HL-60/S4 treated with phorbol 12-myristate 13-acetate at 8.2 ng/mL for 4 days and 3 days (cell line): Measurements from ENCODE around the gene EPB41L2.

Source experiments
- in situ Hi-C: fragments of 300-500 bp; cut with MboI; formaldehyde crosslinking; loops from 2 replicates; pipeline ENCODE4 v1.15.0; 2022; ENCODE audit warnings: low sequenced_read_pairs

Gene EPB41L2

GRCh38 chr6:131062241-131063027 lies 611 bp downstream of the EPB41L2 start:
- in situ Hi-C loops, result no loop called here

- in situ Hi-C loops, result no loop called here
Observed at GRCh38 chr6:131061751-131062119, 1.3 kb downstream of the EPB41L2 start.

- in situ Hi-C loops, result no loop called here
Observed at GRCh38 chr6:131061041-131061750, 1.8 kb downstream of the EPB41L2 start.

- in situ Hi-C loops, result no loop called here
Observed at GRCh38 chr6:131060311-131060710, 2.7 kb downstream of the EPB41L2 start.

GRCh38 chr6:131059486-131059885 lies 3.6 kb downstream of the EPB41L2 start:
- in situ Hi-C loops, result no loop called here

- in situ Hi-C loops, result no loop called here
Observed at GRCh38 chr6:131058236-131058635, 4.8 kb downstream of the EPB41L2 start.

- in situ Hi-C loops, result no loop called here
Observed at GRCh38 chr6:131054392-131055250, 8.4 kb downstream of the EPB41L2 start.

- in situ Hi-C loops, result no loop called here
Observed at GRCh38 chr6:131053546-131054240, 9.4 kb downstream of the EPB41L2 start.

GRCh38 chr6:131052181-131052580 lies 10.9 kb downstream of the EPB41L2 start:
- in situ Hi-C loops, result no loop called here

- in situ Hi-C loops, result no loop called here
Observed at GRCh38 chr6:131051341-131051740, 11.7 kb downstream of the EPB41L2 start.

- in situ Hi-C loops, result no loop called here
Observed at GRCh38 chr6:131049608-131050007, 13.4 kb downstream of the EPB41L2 start.

- in situ Hi-C loops, result no loop called here
Observed at GRCh38 chr6:131048933-131049515, 14.0 kb downstream of the EPB41L2 start.

- in situ Hi-C loops, result no loop called here
Observed at GRCh38 chr6:131048459-131048858, 14.6 kb downstream of the EPB41L2 start.

- in situ Hi-C loops, result no loop called here
Observed at GRCh38 chr6:131045139-131045538, 17.9 kb downstream of the EPB41L2 start.

- in situ Hi-C loops, result no loop called here
Observed at GRCh38 chr6:131043902-131044447, 19.1 kb downstream of the EPB41L2 start.

- in situ Hi-C loops, result no loop called here
Observed at GRCh38 chr6:131042664-131043063, 20.4 kb downstream of the EPB41L2 start.

GRCh38 chr6:131041814-131042213 lies 21.2 kb downstream of the EPB41L2 start:
- in situ Hi-C loops, result no loop called here

- in situ Hi-C loops, result no loop called here
Observed at GRCh38 chr6:131040866-131041265, 22.2 kb downstream of the EPB41L2 start.

GRCh38 chr6:131039345-131039680 lies 23.7 kb downstream of the EPB41L2 start:
- in situ Hi-C loops, result no loop called here

GRCh38 chr6:131038597-131039344 lies 24.3 kb downstream of the EPB41L2 start:
- in situ Hi-C loops, result no loop called here
